ENCODE measurements around the gene PTPRN.
A peak's percentile ranks its signal among the peaks of the same experiment; 100 is the strongest.
"Not testable (repeated sequence)": the region's sequence is repeated elsewhere in the genome, so short reads cannot be mapped to it uniquely, and the experiment has no call there.

Gene PTPRN

GRCh38 chr2:219287580-219288265, 21.5 kb downstream of the PTPRN start:
- DNase-seq (ENCODE audit: low read depth in 2 of 2), result no peak

DNA sequence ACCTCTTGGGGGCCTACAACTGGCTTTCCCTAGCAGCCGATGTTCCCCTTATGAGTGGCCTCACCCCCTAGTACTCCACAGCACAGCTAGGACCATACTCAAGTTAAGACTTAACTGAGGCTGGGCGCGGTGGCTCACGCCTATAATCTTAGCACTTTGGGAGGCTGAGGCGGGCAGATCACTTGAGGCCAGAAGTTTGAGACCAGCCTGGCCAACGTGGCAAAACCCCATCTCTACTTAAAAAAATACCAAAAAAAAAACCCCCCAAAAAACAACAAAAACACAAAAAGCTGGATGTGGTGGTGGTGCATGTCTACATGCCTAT, 22.1 kb downstream of the PTPRN start:
- DNase-seq (ENCODE audit: low read depth in 2 of 2), result not testable (repeated sequence)

- no peak for DNase-seq (ENCODE audit: low read depth in 2 of 2)
Measured at GRCh38 chr2:219286436-219287115, 22.6 kb downstream of the PTPRN start.

DNA sequence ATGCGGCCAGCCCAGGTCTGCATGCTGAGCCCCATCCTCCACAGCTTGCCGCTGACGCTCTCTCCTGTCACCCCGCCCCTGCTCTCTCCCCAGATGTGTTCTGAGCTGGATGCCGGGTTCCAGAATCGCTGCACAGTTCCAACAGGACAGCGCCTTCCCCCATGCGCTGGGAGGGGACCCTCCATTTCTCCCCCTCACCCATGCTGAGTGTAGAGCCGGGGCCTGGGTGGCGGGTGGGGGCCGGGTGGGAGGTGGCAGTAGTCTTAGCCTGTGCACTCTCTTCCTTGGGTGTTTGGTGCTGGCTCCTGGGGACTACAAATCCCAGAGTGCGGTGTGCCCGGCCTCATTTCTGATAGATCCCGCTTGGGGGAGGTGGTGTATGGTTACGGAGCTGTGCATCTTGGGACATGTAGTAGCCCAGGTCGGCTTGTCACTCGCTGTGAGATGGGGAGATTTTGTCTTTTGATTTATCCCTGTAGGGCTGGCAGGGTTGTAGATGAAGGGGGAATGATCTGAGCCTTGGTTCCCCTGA, 23.2 kb downstream of the PTPRN start:
- DNase-seq (ENCODE audit: low read depth in 2 of 2), result no peak

GRCh38 chr2:219285373-219285735, 23.8 kb downstream of the PTPRN start:
- no peak for DNase-seq (ENCODE audit: low read depth in 2 of 2)

GRCh38 chr2:219284501-219285372, 24.5 kb downstream of the PTPRN start:
- no peak for DNase-seq (ENCODE audit: low read depth in 2 of 2)

DNA sequence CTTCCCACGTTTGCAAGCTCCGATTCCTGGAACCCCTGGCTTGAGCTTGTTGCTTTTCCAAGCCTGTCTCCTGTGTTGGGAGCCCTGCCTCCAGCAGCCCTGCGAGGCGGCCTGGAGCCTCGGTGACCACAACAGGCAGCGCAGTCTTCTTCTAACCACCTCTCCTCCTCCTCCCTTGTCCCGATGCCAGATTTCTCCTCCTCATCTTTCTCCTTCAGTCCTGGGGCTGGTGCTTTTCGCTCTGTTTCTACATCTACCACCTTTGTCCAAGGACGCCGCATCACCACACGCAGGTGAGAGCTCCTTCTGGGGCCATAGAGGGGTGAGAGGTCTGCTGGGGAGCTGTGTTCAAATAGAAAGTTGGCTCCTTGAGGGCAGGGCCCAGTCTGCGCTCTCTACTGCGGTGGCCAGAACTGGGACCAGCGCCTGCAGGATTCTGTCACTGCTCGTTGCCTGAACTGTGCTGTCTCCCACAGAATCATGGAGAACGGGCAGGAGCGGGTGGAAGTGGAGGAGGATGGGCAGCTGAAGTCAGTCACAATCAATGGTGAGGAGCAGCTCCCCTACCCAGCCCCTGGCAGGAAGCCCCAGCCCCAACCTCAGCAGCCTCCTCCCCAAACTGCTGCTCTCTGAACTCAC, 26.1 kb downstream of the PTPRN start:
- no peak for DNase-seq (ENCODE audit: low read depth in 2 of 2)

- DNase-seq (ENCODE audit: low read depth in 2 of 2), result no peak
Measured at GRCh38 chr2:219282375-219282774, 26.8 kb downstream of the PTPRN start.

DNA sequence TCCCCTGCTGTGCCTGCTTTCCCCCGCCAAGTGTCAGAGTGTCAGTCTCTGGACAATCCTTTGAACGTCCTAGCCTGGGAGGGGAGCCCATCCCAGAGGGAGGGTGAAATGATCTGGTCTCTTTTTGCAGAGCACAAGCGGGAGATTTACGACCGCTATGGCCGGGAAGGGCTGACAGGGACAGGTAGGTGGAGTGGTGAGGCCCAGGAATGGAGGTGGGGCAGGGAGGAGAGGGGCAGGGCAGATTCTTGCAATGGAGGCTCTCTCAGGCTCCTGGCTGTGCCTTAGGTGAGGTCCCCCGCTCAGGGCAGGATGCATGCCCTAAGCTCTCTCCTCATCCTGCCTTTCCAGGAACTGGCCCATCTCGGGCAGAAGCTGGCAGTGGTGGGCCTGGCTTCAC, 27.6 kb downstream of the PTPRN start:
- DNase-seq (ENCODE audit: low read depth in 2 of 2), result no peak

GRCh38 chr2:219280651-219281050, 28.6 kb downstream of the PTPRN start:
- DNase-seq (ENCODE audit: low read depth in 2 of 2), result no peak

DNA sequence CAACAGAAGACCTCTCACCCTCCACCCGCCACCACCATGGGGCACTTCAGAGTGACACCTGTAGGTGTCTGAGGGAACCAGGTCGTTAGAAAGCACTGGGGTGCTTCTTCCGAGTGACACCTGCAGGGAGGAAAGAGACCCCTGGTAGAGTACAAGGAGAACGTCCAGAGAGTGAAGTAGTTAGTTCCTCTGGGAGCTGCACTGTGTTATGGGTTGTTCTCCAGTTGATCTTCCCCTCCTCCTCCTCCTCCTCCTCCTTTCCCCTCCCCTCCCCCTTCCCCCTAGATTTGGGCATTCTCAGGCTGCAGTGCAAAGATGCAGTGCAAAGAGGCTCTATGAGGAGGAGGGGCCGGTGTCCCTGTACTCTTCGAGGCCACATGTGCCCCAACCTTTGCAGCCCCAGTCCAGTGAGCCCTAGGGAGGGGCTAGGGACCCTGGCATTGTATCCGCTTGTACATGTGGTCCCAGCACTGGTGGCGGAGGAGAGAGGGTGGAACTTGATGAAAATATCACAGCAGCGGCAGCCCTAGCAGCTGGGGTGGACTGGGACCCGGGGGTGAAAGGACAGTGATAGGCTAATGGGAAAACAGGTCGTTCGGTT, 29.2 kb downstream of the PTPRN start:
- no peak for DNase-seq (ENCODE audit: low read depth in 2 of 2)

GRCh38 chr2:219279151-219279915, 29.9 kb downstream of the PTPRN start, which contains the start of gene DNAJB2:
TSS of gene DNAJB2 (plus strand) at chr2:219279366. CDS start at chr2:219279834, 468 bp downstream.
- DNase-seq (ENCODE audit: low read depth in 2 of 2), result peak; percentile 100

GRCh38 chr2:219278655-219279150, 30.5 kb downstream of the PTPRN start:
- DNase-seq (ENCODE audit: low read depth in 2 of 2), result no peak

DNA sequence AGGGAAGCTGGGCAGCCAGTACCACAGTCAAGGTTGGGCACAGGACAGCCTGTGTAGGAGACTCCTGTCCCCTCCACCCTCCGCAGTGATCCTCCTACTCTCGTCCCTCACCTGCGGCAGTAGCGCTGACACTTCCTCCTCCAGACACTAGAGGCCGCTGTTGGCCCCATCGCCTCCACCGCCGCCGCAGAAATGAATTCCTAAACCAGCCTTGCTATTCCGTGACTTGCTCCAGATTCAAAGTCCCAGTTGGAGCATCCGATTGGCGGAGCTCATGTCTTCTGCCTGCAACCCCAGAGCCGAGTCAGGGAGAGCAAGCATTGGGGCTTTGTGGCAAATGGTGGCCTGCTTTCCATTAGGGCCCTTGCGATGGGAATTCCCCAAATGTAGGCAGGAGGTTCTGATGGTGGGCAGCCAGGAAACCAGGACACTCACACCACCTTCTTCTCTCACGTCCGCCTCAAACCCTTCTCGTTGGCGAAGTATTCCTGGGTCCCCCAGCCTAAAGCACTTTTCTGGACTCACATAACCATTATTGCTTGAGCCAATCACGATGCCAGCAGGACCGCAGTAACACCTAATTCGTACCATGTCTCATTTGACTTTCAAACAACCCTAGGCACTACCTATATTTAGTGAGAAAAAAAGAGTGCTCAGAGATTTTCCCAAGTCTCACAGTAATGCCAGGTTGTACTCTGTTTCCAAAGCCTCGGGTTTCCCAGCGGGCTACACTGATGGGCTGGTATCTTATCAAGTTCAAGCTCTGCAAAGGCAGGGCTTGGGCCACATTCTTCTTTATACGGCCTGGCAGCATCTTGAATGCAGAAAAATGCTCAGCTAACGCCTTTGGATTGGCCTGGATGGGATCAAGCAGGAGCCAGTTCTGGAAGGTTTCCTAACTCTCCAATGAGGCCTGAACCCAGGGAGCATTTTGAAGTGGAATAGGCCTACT, 31.2 kb downstream of the PTPRN start:
- DNase-seq (ENCODE audit: low read depth in 2 of 2), result peak; percentile 45 to 65

- DNase-seq (ENCODE audit: low read depth in 2 of 2), result no peak
Measured at GRCh38 chr2:219274361-219274921, 34.8 kb downstream of the PTPRN start.

GRCh38 chr2:219273937-219274336, 35.3 kb downstream of the PTPRN start:
- DNase-seq (ENCODE audit: low read depth in 2 of 2), result no peak

DNA sequence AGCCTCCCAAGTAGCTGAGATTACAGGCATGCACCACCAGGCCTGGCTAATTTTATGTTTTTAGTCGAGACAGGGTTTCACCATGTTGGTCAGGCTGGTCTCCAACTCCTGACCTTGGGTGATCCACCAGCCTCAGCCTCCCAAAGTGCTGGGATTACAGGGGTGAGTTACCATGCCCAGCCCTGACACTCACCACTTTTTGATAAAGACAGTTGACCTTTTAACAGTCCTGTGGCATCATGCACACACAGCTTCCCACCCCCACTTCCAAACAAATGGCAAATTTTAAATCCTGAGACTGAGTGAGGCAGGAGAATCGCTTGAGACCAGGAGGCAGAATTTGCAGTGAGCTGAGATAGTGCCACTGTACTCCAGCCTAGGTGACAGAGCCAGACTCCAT, 36.2 kb downstream of the PTPRN start:
- no peak for DNase-seq (ENCODE audit: low read depth in 2 of 2)

DNA sequence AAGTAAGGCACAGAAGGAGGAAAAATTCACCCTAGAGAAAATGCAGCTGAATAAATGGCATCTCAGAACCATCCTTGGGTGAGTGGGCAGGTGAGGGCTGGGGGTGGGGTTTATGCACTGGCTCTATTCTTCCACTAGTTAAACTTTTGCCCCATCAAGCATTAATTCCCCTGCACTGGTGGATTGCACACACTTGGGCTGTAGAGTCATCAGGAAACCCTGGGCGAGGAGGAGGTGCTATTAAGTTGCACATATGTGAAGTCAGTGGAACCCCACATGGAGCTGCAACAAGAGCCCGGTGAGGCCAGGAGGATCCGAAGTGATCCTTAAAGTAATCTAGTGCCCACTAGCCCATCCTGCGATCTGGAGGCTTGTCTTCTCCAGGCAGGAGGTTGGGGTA, 36.8 kb downstream of the PTPRN start:
- no peak for DNase-seq (ENCODE audit: low read depth in 2 of 2)

- DNase-seq (ENCODE audit: low read depth in 2 of 2), result no peak
Measured at GRCh38 chr2:219271021-219271420, 38.2 kb downstream of the PTPRN start.

Measured in stimulated activated CD8-positive, alpha-beta memory T cell treated with anti-CD3 and anti-CD28 coated beads, Interleukin-15, amount 100 ng/mL, for 48 hours (primary cell).